Epidermal melanocyte (primary cell): ENCODE data around the gene DENND2C.

Experiments used
- DNase-seq: peaks from one replicate; pipeline ENCODE4 v3.0.0; 2011; ENCODE audit warnings: low spot score; ENCODE audit not compliant: insufficient read length

The DENND2C gene

GRCh38 chr1:114669562-114670082 lies at the start of gene DENND2C:
Gene DENND2C (minus strand): TSS chr1:114670049. CDS start chr1:114625984, 44,065 bp downstream.
- no peak for DNase-seq

GRCh38 chr1:114719424-114719787 lies 49.6 kb upstream of the DENND2C start:
- DNase-seq, result no peak

- DNase-seq, result no peak
Measured at GRCh38 chr1:114718661-114719423, 49.0 kb upstream of the DENND2C start.

- DNase-seq, result peak; percentile 72
Measured at GRCh38 chr1:114716304-114717170, 46.7 kb upstream of the DENND2C start, which contains the start of gene NRAS. Gene NRAS (minus strand): TSS chr1:114716771. CDS start chr1:114716160, 611 bp downstream.

DNA sequence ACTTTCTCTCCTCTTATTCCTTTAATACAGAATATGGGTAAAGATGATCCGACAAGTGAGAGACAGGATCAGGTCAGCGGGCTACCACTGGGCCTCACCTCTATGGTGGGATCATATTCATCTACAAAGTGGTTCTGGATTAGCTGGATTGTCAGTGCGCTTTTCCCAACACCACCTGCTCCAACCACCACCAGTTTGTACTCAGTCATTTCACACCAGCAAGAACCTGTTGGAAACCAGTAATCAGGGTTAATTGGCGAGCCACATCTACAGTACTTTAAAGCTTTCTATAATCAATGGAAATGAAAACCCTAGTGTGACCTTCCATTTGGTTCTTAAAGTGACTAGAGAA lies 46.1 kb upstream of the DENND2C start:
- DNase-seq, result no peak

- no peak for DNase-seq
Measured at GRCh38 chr1:114712977-114713376, 43.1 kb upstream of the DENND2C start.

- DNase-seq, result no peak
Measured at GRCh38 chr1:114710360-114710759, 40.5 kb upstream of the DENND2C start.

DNA sequence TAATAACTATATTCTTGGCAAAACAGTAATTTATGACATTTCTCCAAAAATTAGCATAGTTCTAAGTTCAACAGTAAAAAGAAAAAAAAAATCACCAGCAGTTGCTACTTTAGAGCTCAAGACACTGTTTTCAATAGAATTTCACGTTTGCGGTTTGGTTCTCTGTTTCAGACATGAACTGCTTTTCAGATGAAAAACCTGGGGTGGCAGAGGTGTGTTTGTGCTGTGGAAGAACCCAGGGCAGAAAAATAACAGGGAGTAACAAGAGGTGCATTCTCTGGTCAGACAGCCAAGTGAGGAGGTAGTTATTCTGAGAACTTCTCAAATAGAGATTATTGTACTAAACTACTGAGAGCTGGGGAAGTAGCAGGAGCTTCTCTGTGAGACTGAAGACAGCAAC lies 37.8 kb upstream of the DENND2C start:
- no peak for DNase-seq

DNA sequence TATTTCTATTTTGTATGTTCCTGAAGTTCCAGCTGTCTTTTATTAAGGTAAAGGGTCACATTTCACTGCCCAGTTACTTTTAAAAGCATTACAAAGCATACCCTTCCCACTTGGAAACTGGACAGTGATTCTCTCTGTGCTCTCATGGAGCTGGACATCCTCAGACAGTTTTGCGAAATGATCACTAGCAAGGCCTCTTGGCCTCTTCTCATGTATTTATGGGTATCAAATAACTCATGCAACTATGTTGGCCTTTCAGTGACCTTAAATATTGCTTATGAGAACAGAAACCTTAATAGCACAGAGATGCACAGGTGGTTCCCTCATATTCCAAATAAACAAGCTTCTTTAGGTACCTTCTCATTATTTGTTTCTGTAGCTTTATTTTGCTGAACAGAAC lies 33.4 kb upstream of the DENND2C start:
- no peak for DNase-seq

DNA sequence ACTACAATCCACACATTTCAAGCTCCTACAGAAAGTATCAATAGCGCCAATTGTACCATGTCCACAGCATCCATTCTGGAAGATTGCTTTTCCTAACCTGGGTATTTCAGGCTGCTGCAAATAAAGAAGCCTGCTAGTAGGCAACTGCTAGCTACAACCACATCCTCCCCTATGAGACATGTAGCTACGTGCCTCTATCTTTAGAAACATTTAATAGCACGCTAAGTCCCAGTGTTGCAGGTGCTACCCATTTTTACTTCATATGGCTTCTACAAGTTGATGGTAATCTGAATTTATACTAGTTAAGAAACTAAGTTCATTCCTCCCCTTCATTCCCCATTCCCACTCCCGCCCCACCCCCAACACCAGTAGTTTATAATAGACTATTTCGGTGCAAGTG lies 32.9 kb upstream of the DENND2C start:
- no peak for DNase-seq

DNA sequence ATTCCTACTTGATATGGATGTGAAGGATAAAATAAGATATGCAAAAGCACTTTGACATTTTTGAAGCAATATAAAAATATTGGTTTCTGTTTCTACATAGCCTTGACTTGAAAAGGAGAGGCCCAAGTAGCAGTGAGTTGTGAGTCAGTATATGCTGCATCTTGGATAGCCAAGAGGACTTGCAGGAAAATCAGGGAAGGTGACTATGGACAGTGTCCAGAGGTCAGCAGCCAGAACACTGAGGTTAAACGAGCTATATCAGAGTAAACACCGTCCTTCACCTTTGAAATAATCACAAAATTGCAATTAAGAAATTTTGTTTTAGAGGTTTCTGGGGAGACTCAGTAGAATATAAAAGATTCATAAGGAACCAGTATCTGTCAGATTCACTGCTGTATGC lies 32.1 kb upstream of the DENND2C start:
- DNase-seq, result no peak

DNA sequence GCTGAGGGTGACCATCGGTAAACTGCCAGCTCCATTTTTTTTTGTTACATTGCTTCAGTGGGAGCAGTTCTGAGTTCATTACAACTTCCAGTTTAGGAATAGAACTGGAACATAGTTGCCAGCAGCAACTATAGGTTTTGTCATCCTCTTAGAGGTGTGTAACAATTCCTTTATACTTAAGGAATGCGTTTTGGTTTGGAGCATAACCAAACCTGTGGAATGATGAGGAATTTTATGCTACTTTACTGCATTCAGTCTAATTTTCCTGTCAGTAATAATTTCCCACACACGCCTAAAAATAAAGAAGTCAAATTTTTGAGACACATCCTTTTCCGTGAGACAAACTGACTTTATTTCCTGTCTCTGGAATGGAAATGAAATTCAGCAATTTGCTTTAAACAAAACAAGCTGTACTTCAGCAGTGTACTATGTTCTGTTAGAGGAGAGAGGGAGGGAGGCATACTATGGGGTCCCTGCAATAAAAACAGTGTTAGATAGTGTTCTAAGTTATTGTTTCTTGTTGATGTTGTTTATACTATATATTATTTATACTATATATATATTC lies 30.3 kb upstream of the DENND2C start:
- DNase-seq, result no peak

- no peak for DNase-seq
Measured at GRCh38 chr1:114696810-114697209, 27.0 kb upstream of the DENND2C start.

DNA sequence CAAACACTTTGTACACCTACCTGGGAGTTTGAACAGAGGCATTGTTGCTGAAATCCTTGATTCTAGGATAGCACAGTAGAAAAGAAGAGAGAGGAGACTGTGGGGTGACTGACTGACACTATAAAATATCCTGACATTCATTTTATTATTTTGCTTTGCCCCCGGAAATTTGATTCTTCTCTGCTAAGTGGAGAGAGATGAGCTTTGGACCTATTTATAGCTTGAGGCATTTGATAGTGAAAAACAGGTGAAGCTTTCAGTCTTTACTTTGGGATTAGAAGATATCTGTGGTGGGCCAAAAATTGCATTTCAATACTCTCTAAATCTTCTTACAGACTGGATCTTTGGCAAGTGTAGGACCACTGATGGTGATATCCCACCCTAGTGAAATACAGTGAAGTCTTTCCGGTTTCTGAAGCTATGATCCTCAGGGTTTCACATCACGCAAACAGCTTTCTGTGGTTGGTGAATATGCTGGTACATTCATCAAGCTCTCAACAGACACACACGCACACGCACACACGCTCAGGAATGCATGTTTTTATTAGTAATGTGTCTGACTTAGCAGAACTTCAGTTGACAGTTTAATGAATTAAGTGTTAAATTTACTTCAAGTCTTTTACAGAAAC lies 25.7 kb upstream of the DENND2C start, which contains the start of gene AMPD1:
Gene AMPD1, minus strand, starts transcription at position 117 of the 629 bp plus-strand sequence. Its CDS starts 75 bp downstream, at position 42.
- DNase-seq, result no peak

DNA sequence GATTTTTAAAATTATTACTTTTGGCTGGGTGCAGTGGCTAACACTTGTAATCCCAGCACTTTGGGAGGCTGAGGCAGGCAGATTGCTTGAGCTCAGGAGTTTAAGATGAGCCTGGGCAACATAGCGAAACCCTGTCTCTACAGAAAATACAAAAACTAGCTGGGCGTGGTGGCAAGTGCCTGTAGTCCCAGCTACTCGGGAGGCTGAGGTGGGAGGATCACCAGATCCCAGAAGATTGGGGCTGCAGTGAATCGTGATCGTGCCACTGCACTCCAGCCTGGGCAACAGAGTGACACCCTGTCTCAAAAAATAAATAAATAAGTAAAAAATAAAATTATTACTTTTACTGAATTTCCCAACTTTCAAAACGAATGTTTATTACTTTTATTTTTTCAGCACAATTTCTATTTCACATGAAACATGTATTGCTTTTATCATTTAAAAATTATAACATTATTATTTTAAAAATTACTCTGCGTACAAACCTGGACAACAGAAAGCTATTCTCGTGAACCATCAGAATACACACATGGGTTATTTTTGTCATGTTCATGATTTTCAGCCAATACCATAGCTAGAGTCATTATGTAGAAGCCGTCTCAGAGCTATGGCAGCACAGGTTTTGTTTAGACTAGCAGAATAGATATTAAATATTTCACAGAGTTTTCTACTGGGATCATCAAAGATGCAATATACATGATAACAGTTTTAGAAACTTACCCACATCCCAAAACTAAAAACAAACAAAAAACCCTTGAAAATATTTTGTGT lies 24.9 kb upstream of the DENND2C start:
- DNase-seq, result no peak

- no peak for DNase-seq
Measured at GRCh38 chr1:114692947-114693346, 23.1 kb upstream of the DENND2C start.

- DNase-seq, result no peak
Measured at GRCh38 chr1:114691061-114691460, 21.2 kb upstream of the DENND2C start.

GRCh38 chr1:114690148-114690547 lies 20.3 kb upstream of the DENND2C start:
- no peak for DNase-seq

GRCh38 chr1:114688526-114688925 lies 18.7 kb upstream of the DENND2C start:
- DNase-seq, result no peak

DNA sequence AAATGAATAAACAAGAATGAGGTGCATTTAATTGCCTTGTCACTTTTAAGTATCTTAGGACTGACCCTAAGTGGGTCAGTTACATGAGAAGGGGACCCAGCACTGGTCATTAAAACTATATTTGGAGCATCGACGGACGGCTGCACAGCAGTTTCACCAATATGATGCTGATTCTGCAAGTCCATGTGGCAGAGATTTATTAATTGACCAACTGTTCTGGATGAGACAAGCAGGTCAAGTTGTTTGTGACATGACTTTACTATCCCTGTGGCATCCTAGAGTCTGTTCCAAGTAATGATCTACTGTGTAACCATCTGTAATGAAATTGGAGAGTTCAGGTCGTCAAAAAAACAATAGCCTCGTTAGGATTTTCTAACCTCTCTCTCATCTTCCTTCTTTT lies 16.0 kb upstream of the DENND2C start:
- no peak for DNase-seq

DNA sequence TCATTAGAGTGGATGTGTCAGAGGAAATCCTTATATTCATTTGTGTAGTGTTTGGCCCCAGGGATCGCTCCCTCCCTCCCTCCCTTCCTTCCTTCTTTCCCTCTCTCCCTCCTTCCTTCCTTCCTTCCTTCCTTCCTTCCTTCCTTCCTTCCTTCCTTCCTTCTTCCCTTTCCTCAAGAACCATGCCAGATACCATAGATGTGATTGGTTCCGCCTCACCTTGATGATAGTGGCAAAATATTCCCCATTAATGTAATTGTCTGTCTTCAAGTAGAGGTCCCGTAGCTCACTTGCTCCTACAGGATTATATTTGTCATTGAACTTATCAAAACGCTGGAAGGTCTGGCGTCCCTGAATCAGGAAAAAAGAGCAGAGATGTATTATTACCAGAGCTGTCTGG lies 7.8 kb upstream of the DENND2C start:
- DNase-seq, result no peak
